Activated T-cell treated with anti-CD3 and anti-CD28 coated beads, Interleukin-2, amount 50 U/mL, for 72 hours (primary cell): ENCODE data around the gene PCDHB12. TPM values are rescaled to one million over a fixed set of nuclear protein-coding genes. Genes with fewer than 3 reads are reported as not detected.
A peak's percentile ranks its signal among the peaks of the same experiment; 100 is the strongest.
"Not testable (repeated sequence)": the region's sequence is repeated elsewhere in the genome, so short reads cannot be mapped to it uniquely, and the experiment has no call there.

Experiments
- ATAC-seq, 2 donors: fragments of 150-1000 bp; cut with Tn5 transposase; replicated peaks in 1 of 2; 2 replicates each; pipeline ENCODE4 v1.10.0; 2021; ENCODE audit warnings: moderate library complexity in 2 of 2, mild to moderate bottlenecking in 1 of 2
- DNase-seq, 2 donors: peaks; one replicate each; pipeline ENCODE4 v3.0.0; 2021 to 2022; ENCODE audit warnings: mixed read lengths in 1 of 2
- H3K27ac Mint-ChIP-seq: one replicate; pipeline ENCODE4 v1.8.0; 2022; ENCODE audit warnings: mild to moderate bottlenecking, moderate library complexity, mixed read lengths
- H3K27me3 Mint-ChIP-seq: one replicate; pipeline ENCODE4 v1.8.0; 2022; ENCODE audit warnings: low read depth, mixed read lengths
- H3K36me3 Mint-ChIP-seq, 2 donors: one replicate each; pipeline ENCODE4 v1.8.0; 2022; ENCODE audit warnings: mixed read lengths in 2 of 2, mild to moderate bottlenecking in 1 of 2; ENCODE audit not compliant: insufficient read depth in 2 of 2
- H3K4me1 Mint-ChIP-seq: one replicate; pipeline ENCODE4 v1.8.0; 2022; ENCODE audit warnings: low read depth, mixed read lengths
- H3K4me3 Mint-ChIP-seq, 2 donors: one replicate each; pipeline ENCODE4 v1.8.0; 2022; ENCODE audit warnings: mild to moderate bottlenecking in 2 of 2, mixed read lengths in 2 of 2, moderate library complexity in 2 of 2
- H3K9me3 Mint-ChIP-seq, 2 donors: one replicate each; pipeline ENCODE4 v1.8.0; 2022; ENCODE audit warnings: mixed read lengths in 2 of 2
- total RNA-seq, 2 donors: library from RNA; stranded (reverse); gene quantifications; one replicate each; pipeline ENCODE4 v1.2.3, GENCODE V29; 2022

The PCDHB12 gene
- total RNA-seq, 2 donors from 2014 or later, result not detected

- Mint-ChIP-seq H3K9me3 (peaks cover 7 to 16% of the 10 kb centered on the region in 2 donors), H3K27me3 (peaks cover 28% of the 10 kb centered on the region), H3K36me3 (peaks cover 13 to 14% of the 10 kb centered on the region in 2 donors)
- not testable (repeated sequence) for H3K4me1 Mint-ChIP-seq, DNase-seq, H3K4me3 Mint-ChIP-seq, ATAC-seq, H3K27ac Mint-ChIP-seq
Measured at GRCh38 chr5:141215504-141215903, 7.0 kb downstream of the PCDHB12 start.

GRCh38 chr5:141216035-141216434, 7.5 kb downstream of the PCDHB12 start:
- not testable (repeated sequence) for DNase-seq, H3K27ac Mint-ChIP-seq, H3K4me1 Mint-ChIP-seq, ATAC-seq, H3K4me3 Mint-ChIP-seq
- Mint-ChIP-seq H3K36me3 (peaks cover 11 to 12% of the 10 kb centered on the region in 2 donors), H3K27me3 (peaks cover 24% of the 10 kb centered on the region), H3K9me3 (peaks cover 7 to 16% of the 10 kb centered on the region in 2 donors)

DNA sequence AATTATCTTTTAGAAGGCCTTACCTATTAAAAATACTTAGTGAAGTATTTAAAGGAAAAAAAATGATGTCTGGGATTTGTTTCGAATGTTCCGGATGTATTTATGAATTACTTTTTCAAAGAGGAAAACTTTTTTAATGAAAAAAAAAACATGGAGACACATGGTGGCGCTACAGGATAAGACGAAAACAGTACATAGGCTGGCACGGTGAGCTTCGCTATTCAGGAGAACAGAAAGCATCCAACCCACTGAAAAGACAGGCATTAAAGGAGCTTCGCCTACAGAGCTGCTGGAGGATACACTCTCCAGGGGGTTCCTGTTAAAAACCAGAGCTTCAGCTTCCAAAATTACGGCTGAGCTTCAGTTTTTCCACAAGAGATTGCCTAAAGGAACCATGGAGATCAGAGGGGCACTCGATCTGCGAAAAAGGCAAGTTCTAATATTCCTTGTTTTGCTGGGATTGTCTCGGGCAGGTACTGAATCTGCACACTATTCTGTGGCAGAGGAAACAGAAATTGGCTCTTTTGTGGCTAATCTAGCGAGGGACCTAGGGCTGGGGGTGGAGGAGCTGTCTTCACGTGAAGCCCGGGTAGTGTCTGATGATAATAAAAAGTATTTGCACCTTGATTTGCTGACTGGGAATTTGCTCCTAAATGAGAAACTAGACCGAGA, 14.7 kb downstream of the PCDHB12 start, which contains the start of gene PCDHB14:
Gene PCDHB14, plus strand, starts transcription at position 232 of the 672 bp plus-strand sequence. Its CDS starts 163 bp downstream, at position 395.
- Mint-ChIP-seq H3K27me3 (peaks cover 15% of the 10 kb centered on the region), H3K4me3 (peak within 1 kb of the TSS; percentile 5 to 23), H3K36me3 (peaks cover 3 to 7% of the 10 kb centered on the region in 2 donors), H3K9me3 (peaks cover under 1 to 11% of the 10 kb centered on the region in 2 donors), H3K4me1 (no peaks in the 10 kb centered on the region), H3K27ac (no peak within 1 kb of the TSS)
- ATAC-seq (no peak), DNase-seq (no peak)

DNA sequence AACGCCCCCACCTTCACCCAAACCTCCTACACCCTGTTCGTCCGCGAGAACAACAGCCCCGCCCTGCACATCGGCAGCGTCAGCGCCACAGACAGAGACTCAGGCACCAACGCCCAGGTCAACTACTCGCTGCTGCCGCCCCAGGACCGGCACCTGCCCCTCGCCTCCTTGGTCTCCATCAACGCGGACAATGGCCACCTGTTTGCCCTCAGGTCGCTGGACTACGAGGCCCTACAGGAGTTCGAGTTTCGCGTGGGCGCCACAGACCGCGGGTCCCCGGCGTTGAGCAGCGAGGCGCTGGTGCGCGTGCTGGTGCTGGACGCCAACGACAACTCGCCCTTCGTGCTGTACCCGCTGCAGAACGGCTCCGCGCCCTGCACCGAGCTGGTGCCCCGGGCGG, 16.3 kb downstream of the PCDHB12 start:
- DNase-seq, ATAC-seq, H3K27ac Mint-ChIP-seq, H3K4me1 Mint-ChIP-seq, H3K4me3 Mint-ChIP-seq, H3K36me3 Mint-ChIP-seq, H3K9me3 Mint-ChIP-seq: not testable (repeated sequence)
- peaks cover 15% of the 10 kb centered on the region for H3K27me3 Mint-ChIP-seq

- not testable (repeated sequence) for H3K27ac Mint-ChIP-seq, H3K36me3 Mint-ChIP-seq, DNase-seq, H3K4me3 Mint-ChIP-seq, H3K4me1 Mint-ChIP-seq, H3K9me3 Mint-ChIP-seq, ATAC-seq
- peaks cover 15% of the 10 kb centered on the region for H3K27me3 Mint-ChIP-seq
Measured at GRCh38 chr5:141225421-141225820, 16.9 kb downstream of the PCDHB12 start.

DNA sequence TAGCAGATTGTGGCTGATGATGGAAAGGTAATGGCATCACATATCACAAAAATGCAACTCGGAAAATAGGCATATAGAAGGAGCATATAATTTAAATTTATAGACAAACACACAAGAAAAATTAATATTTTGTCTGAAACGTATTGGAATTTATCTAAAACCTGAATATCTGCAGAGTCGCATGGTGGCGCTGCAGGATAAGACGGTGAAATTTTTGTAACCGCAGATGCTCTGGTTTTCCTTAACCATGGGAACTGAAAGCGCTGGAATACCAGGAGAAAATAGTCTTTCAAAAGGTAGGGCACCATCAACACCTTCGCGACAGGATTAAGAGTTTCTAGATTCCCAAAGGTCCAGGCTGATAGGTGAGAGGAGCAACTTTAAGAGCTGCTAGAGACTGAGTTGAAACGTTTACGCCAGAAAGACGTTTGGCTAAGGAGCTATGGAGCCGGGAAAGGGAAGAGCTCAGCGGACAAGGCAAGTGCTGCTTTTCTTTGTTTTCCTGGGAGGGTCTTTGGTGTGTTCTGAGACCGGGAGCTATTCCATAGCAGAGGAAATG, 25.7 kb downstream of the PCDHB12 start:
- ATAC-seq (no peak), DNase-seq (no peak)
- H3K9me3 Mint-ChIP-seq, result peaks cover 8 to 15% of the 10 kb centered on the region in 2 donors
- H3K27me3 Mint-ChIP-seq, result peaks cover 10% of the 10 kb centered on the region
- H3K4me1 Mint-ChIP-seq, result no peaks in the 10 kb centered on the region
- H3K27ac Mint-ChIP-seq, result no peak overlapping the region
- H3K4me3 Mint-ChIP-seq, result no peak overlapping the region
- peaks cover 6 to 9% of the 10 kb centered on the region in 2 donors for H3K36me3 Mint-ChIP-seq

GRCh38 chr5:141235922-141236321, 27.4 kb downstream of the PCDHB12 start:
- H3K27me3 Mint-ChIP-seq, result peaks cover 17% of the 10 kb centered on the region
- not testable (repeated sequence) for H3K4me3 Mint-ChIP-seq, H3K27ac Mint-ChIP-seq, ATAC-seq, H3K4me1 Mint-ChIP-seq, DNase-seq
- peaks cover 10 to 21% of the 10 kb centered on the region in 2 donors for H3K9me3 Mint-ChIP-seq
- H3K36me3 Mint-ChIP-seq, result peaks cover 10 to 13% of the 10 kb centered on the region in 2 donors

- no peaks in the 10 kb centered on the region for H3K4me1 Mint-ChIP-seq
- no peak for DNase-seq
- no peak overlapping the region for H3K4me3 Mint-ChIP-seq
- no peak for ATAC-seq
- no peak overlapping the region for H3K27ac Mint-ChIP-seq
- H3K36me3 Mint-ChIP-seq, result peaks cover 12 to 14% of the 10 kb centered on the region in 2 donors
- H3K27me3 Mint-ChIP-seq, result peaks cover 18% of the 10 kb centered on the region
- peaks cover 11 to 19% of the 10 kb centered on the region in 2 donors for H3K9me3 Mint-ChIP-seq
Measured at GRCh38 chr5:141236516-141237313, 28.2 kb downstream of the PCDHB12 start.

DNA sequence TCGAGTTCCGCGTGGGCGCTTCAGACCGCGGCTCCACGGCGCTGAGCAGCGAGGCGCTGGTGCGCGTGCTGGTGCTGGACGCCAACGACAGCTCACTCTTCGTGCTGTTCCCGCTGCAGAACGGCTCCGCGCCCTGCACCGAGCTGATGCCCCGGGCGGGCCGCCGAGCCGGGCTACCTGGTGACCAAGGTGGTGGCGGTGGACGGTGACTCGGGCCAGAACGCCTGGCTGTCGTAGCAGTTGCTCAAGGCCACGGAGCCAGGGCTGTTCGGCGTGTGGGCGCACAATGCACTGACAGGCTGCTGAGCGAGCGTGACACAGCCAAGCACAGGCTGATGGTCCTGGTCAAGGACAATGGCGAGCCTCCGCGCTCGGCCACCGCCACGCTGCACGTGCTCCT, 33.0 kb downstream of the PCDHB12 start:
- no peak for DNase-seq
- Mint-ChIP-seq H3K4me1 (no peaks in the 10 kb centered on the region), H3K27ac (no peak overlapping the region), H3K36me3 (peaks cover 10 to 26% of the 10 kb centered on the region in 2 donors), H3K4me3 (no peak overlapping the region), H3K27me3 (peaks cover 42% of the 10 kb centered on the region), H3K9me3 (peaks cover 10 to 18% of the 10 kb centered on the region in 2 donors)
- ATAC-seq, result no peak

GRCh38 chr5:141245250-141245717, 36.8 kb downstream of the PCDHB12 start, which contains the start of gene PCDHB15:
PCDHB15 (plus strand) TSS chr5:141245395; CDS start chr5:141245579, 184 bp downstream.
- ATAC-seq (no peak), DNase-seq (peak; percentile 8 to 19)
- Mint-ChIP-seq H3K36me3 (peaks cover 22 to 30% of the 10 kb centered on the region in 2 donors), H3K4me1 (no peaks in the 10 kb centered on the region), H3K27ac (no peak within 1 kb of the TSS), H3K9me3 (peaks cover 17 to 30% of the 10 kb centered on the region in 2 donors), H3K27me3 (peaks cover 33% of the 10 kb centered on the region), H3K4me3 (peak within 1 kb of the TSS in 1 of 2 donors; percentile 14)

- H3K9me3 Mint-ChIP-seq, result peaks cover 14 to 26% of the 10 kb centered on the region in 2 donors
- not testable (repeated sequence) for ATAC-seq, H3K27ac Mint-ChIP-seq, H3K4me3 Mint-ChIP-seq, H3K4me1 Mint-ChIP-seq, DNase-seq
- peaks cover 13 to 22% of the 10 kb centered on the region in 2 donors for H3K36me3 Mint-ChIP-seq
- H3K27me3 Mint-ChIP-seq, result peaks cover 23% of the 10 kb centered on the region
Measured at GRCh38 chr5:141246971-141247370, 38.5 kb downstream of the PCDHB12 start.

GRCh38 chr5:141247434-141247833, 38.9 kb downstream of the PCDHB12 start:
- H3K9me3 Mint-ChIP-seq, result peaks cover 13 to 26% of the 10 kb centered on the region in 2 donors
- not testable (repeated sequence) for H3K4me1 Mint-ChIP-seq, H3K27ac Mint-ChIP-seq, H3K4me3 Mint-ChIP-seq, ATAC-seq, DNase-seq
- peaks cover 21% of the 10 kb centered on the region for H3K27me3 Mint-ChIP-seq
- H3K36me3 Mint-ChIP-seq, result peaks cover 12 to 20% of the 10 kb centered on the region in 2 donors
